ENCODE results near the gene UCN3.
"Not testable (repeated sequence)": the region's sequence is repeated elsewhere in the genome, so short reads cannot be mapped to it uniquely, and the experiment has no call there.

Gene UCN3

DNA sequence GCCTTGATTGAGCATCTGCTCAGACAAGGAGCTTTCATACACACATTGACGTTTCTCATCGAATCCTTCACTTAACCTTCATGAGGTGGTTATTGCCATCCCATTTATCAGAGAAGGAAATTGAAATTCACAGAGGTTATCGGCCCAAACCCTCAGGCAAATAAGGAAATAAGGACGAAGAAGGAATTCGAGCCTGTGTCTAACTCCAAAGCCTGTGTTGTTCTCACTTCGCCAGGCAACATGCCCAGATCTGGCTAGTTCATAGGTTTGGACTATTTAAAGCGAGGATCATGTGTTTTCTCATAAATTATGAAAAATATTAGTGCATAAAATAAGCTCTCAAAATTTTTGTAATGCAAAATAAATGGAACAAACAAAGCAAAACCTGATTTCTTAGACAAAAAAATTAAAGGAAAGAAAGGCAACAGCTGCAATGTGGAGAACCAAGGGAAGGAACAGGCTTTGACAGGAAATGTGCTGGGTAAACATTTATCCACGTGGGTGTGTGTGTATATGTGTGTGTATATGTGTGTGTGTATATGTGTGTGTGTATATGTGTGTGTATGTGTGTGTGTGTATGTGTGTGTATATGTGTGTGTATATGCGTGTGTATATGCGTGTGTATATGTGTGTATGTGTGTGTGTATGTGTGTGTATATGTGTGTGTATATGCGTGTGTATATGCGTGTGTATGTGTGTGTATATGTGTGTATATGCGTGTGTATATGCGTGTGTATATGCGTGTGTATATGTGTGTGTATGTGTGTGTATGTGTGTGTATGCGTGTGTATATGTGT is 4.8 kb downstream of the UCN3 start:
- no peaks in the 10 kb centered on the region for H3K36me3 ChIP-seq (ENCODE audit: control insufficient read depth, insufficient read depth, low read length)
- TF ChIP-seq, protein P1, sequence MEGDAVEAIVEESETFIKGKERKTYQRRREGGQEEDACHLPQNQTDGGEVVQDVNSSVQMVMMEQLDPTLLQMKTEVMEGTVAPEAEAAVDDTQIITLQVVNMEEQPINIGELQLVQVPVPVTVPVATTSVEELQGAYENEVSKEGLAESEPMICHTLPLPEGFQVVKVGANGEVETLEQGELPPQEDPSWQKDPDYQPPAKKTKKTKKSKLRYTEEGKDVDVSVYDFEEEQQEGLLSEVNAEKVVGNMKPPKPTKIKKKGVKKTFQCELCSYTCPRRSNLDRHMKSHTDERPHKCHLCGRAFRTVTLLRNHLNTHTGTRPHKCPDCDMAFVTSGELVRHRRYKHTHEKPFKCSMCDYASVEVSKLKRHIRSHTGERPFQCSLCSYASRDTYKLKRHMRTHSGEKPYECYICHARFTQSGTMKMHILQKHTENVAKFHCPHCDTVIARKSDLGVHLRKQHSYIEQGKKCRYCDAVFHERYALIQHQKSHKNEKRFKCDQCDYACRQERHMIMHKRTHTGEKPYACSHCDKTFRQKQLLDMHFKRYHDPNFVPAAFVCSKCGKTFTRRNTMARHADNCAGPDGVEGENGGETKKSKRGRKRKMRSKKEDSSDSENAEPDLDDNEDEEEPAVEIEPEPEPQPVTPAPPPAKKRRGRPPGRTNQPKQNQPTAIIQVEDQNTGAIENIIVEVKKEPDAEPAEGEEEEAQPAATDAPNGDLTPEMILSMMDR (IDR thresholded peaks at IDR 0.05; ENCODE audit: insufficient read depth, low read length, poor library complexity, severe bottlenecking): no peak
- no peak for DNase-seq (ENCODE audit: extremely low read depth, insufficient read length)
- H3K27me3 ChIP-seq (replicated peaks; ENCODE audit: control insufficient read depth, insufficient read depth, low read length): no peaks in the 10 kb centered on the region
- H3K4me3 ChIP-seq (replicated peaks; ENCODE audit: low read depth, low read length): no peak overlapping the region

DNA sequence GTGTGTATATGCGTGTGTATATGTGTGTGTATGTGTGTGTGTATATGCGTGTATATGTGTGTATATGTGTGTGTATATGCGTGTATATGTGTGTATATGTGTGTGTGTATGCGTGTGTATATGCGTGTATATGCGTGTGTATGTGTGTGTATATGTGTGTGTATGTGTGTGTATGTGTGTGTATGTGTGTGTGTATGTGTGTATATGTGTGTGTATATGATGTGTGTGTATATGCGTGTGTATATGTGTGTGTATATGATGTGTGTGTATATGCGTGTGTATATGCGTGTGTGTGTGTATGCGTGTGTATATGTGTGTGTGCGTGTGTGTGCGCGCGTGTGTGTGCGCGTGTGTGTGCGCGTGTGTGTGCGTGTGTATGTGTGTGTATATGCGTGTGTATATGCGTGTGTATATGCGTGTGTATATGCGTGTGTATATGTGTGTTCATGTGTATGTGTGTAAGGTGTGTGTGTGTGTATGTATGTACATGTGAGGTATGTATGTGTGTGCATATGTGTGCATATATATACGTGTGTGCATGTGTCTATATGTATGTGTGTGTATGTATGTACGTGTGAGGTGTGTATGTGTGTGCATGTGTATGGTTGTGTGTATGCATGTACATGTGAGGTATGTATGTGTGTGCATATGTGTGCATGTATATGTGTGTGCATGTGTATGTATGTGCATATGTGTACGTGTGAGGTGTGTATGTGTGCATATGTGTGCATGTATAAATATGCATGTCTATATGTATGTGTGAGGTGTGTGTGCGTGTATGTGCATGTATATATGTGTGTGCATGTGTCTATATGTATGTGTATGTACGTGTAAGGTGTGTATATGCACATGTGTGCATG is 6.0 kb downstream of the UCN3 start:
- DNase-seq (ENCODE audit: extremely low read depth, insufficient read length): no peak
- Histone ChIP-seq H3K27me3 (replicated peaks; ENCODE audit: control insufficient read depth, insufficient read depth, low read length) (no peaks in the 10 kb centered on the region), H3K4me3 (replicated peaks; ENCODE audit: low read depth, low read length) (no peak overlapping the region), H3K36me3 (ENCODE audit: control insufficient read depth, insufficient read depth, low read length) (no peaks in the 10 kb centered on the region)
- TF ChIP-seq, protein P1 (IDR thresholded peaks at IDR 0.05; ENCODE audit: insufficient read depth, low read length, poor library complexity, severe bottlenecking): no peak

DNA sequence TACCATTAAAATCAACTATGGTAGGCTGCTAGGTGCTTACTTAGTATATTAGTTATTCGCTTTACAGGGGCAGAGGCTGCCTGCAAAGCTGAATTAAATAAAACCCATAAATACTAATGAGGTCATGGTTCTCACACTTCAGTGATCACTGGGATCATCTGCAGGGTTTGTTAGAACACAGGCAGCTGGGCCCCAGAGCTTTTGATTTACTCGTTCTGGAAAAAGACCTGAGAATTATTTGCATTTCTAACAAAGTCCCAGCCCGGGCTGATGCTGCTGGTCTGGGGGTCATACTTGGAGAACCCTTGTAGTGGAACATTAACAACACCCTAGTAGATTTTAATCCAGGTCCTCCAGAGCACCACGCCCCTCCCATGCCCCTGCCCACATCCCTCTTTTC is 8.5 kb downstream of the UCN3 start:
- TF ChIP-seq, protein P1 (IDR thresholded peaks at IDR 0.05; ENCODE audit: insufficient read depth, low read length, poor library complexity, severe bottlenecking): no peak
- Histone ChIP-seq H3K36me3 (ENCODE audit: control insufficient read depth, insufficient read depth, low read length) (no peaks in the 10 kb centered on the region), H3K4me3 (replicated peaks; ENCODE audit: low read depth, low read length) (no peak overlapping the region), H3K27me3 (replicated peaks; ENCODE audit: control insufficient read depth, insufficient read depth, low read length) (no peaks in the 10 kb centered on the region)
- DNase-seq (ENCODE audit: extremely low read depth, insufficient read length): no peak

DNA sequence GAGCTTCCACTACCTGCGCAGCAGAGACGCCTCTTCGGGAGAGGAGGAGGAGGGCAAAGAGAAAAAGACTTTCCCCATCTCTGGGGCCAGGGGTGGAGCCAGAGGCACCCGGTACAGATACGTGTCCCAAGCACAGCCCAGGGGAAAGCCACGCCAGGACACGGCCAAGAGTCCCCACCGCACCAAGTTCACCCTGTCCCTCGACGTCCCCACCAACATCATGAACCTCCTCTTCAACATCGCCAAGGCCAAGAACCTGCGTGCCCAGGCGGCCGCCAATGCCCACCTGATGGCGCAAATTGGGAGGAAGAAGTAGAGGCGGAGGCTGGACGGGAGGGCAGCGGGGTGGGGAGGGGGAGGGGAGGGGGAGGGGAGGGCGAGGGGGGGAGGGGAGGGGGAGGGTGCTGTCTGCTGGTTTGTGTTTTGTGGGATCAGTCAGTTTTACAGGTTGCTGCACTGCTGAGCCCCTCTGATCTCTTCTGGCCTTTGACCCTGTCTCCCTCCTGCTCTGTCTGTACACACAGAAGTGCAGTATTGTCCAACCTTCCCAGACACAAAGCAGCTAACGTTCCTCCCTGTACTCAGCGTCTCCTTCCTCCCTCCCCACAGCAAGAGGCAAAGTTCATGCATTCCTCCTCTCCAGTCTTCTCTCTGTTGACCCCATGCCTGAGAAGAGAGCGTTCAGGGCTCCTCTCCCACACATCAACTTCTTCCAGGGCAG is 9.3 kb downstream of the UCN3 start:
- TF ChIP-seq, protein P1 (IDR thresholded peaks at IDR 0.05; ENCODE audit: insufficient read depth, low read length, poor library complexity, severe bottlenecking): no peak
- no peak for DNase-seq (ENCODE audit: extremely low read depth, insufficient read length)
- Histone ChIP-seq H3K36me3 (ENCODE audit: control insufficient read depth, insufficient read depth, low read length) (no peaks in the 10 kb centered on the region), H3K4me3 (replicated peaks; ENCODE audit: low read depth, low read length) (no peak overlapping the region), H3K27me3 (replicated peaks; ENCODE audit: control insufficient read depth, insufficient read depth, low read length) (no peaks in the 10 kb centered on the region)

DNA sequence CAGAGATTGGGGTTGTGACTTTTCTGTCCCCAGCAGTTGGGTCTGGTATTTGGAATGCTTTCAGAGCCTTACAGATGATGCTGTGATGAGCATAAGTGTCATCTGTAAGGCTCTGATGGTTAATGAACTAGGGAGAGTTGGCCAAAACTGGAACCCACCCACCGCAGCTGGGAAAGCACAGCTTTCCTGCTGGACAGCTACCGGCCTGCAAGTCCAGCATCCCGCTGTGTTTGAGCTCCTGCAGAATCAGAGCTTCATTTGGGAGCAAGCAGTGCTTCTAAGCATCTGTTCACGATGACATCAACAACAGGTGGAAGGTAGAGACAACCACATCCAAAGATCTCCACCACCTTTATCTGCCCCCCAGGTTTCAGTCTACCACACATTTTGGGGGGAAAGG is 11.7 kb downstream of the UCN3 start:
- no peak overlapping the region for H3K4me3 ChIP-seq (replicated peaks; ENCODE audit: low read depth, low read length)
- H3K27me3 ChIP-seq (replicated peaks; ENCODE audit: control insufficient read depth, insufficient read depth, low read length): no peaks in the 10 kb centered on the region
- no peaks in the 10 kb centered on the region for H3K36me3 ChIP-seq (ENCODE audit: control insufficient read depth, insufficient read depth, low read length)
- no peak for DNase-seq (ENCODE audit: extremely low read depth, insufficient read length)
- TF ChIP-seq, protein P1 (IDR thresholded peaks at IDR 0.05; ENCODE audit: insufficient read depth, low read length, poor library complexity, severe bottlenecking): no peak

DNA sequence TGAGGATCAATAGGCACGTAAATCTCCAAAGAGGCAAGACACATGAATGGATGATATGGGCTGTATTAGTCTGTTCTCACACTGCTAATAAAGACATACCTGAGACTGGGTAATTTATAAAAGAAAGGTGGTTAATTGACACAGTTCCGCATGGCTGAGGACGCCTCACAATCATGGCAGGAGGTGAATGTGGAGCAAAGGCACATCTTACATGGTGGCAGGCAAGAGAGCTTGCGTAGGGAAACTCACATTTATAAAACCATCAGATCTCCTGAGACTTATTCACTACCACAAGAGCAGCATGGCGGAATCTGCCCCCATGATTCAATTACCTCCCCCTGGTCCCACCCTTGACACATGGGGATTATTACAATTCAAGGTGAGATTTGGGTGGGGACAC is 14.4 kb downstream of the UCN3 start:
- not testable (repeated sequence) for DNase-seq (ENCODE audit: extremely low read depth, insufficient read length); H3K4me3 ChIP-seq (replicated peaks; ENCODE audit: low read depth, low read length); H3K36me3 ChIP-seq (ENCODE audit: control insufficient read depth, insufficient read depth, low read length); H3K27me3 ChIP-seq (replicated peaks; ENCODE audit: control insufficient read depth, insufficient read depth, low read length)

DNA sequence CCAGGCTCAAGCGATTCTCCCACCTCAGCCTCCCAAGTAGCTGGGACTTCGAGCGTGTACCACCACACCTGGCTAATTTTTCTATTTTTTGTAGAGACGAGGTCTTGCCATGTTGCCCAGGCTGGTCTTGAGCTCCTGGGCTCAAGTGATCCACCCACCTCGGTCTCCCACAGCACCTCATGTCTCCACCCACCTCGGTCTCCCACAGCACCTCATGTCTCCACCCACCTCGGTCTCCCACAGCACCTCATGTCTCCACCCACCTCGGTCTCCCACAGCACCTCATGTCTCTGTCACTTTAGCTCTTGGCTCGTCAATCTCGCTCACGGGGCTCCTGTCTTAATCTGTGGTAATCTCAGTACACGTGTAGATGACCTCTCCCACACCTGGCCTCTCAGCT is 15.6 kb downstream of the UCN3 start:
- not testable (repeated sequence) for H3K4me3 ChIP-seq (replicated peaks; ENCODE audit: low read depth, low read length); H3K27me3 ChIP-seq (replicated peaks; ENCODE audit: control insufficient read depth, insufficient read depth, low read length); DNase-seq (ENCODE audit: extremely low read depth, insufficient read length); H3K36me3 ChIP-seq (ENCODE audit: control insufficient read depth, insufficient read depth, low read length)

Data from GM06990 (cell line).